ENCODE results near the gene IFI6. TPM values are rescaled to one million over a fixed set of nuclear protein-coding genes. Genes with fewer than 3 reads are reported as not detected.

The IFI6 gene
- total RNA-seq, 1 experiment from 2014 or later, result 14.8 TPM

DNA sequence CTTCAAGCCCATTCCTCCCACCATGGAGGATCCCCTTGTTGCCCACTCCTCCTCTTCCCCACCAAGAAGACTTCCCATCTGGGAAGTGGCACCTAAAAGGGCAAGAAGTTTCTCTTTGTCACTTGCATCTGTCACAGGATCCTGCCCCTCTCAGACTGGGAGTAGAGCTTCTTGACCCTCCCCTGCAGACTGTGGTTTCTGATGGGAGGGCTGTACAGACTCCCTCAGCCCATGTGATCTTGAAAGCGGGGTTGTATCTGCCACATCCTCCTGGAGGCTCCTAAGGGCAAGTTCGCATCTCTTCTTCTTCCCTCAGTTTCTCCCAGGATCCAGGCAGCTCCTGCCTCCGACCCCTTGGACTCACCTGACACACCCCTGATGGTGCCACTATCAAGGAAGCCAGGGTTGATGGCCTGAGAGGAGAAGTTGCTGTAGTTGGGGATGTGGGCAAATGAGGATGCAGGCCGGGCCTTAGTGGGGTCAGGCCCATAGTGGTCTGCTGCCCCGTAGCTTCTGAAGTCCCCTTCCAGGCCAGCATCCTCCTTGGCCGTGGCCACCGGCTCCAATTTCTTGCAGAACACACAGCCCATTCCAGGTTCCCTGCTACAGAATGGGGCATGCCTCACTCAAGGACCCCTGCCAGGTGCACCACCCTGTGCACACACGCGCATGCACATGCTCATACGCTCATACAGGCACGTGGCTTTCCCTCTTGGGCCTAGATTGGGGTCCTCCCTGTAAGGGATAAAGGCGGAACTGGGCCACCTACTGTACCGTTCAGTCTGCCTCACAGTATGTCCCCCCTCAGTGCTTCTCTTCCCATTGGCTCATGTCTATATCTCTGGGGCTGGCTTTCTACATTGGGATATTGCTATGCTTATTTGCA, 48.4 kb downstream of the IFI6 start:
- H3K79me2 ChIP-seq (ENCODE audit: insufficient read depth, low read length), result no peaks in the 10 kb centered on the region
- H3K9me2 ChIP-seq (ENCODE audit: insufficient read depth), result no peaks in the 10 kb centered on the region
- H3K36me3 ChIP-seq (ENCODE audit: control insufficient read depth in 1 of 2, insufficient read depth in 2 of 2, low read length in 2 of 2), result no peaks in the 10 kb centered on the region
- ChIA-PET CTCF (no interaction called here), RAD21 (ENCODE audit: low non-redundant PET in 1 of 2, low total read pairs in 2 of 2, uncharacterized antibody in 2 of 2, unreplicated experiment in 2 of 2) (no interaction called here), POLR2A (no interaction called here)
- no peak for DNase-seq (ENCODE audit: low read depth, low spot score)
- no peaks in the 10 kb centered on the region for H4K20me1 ChIP-seq (ENCODE audit: insufficient read depth)
- no peaks in the 10 kb centered on the region for H3K9me3 ChIP-seq (ENCODE audit: control insufficient read depth in 1 of 2, insufficient read depth in 1 of 2, low read depth in 1 of 2, low read length in 2 of 2)
- H3K4me2 ChIP-seq (ENCODE audit: low read length), result no peak overlapping the region
- H3K4me1 ChIP-seq (ENCODE audit: control insufficient read depth in 1 of 2, insufficient read depth in 2 of 2, low read length in 2 of 2), result peaks cover 0 to 8% of the 10 kb centered on the region in 2 experiments; a peak in 2 of 4 replicates
- no peak overlapping the region for H3K9ac ChIP-seq (ENCODE audit: low read length)
- no peak overlapping the region for H3K4me3 ChIP-seq (replicated peaks in 1 of 2; ENCODE audit: low read depth in 1 of 2, low read length in 2 of 2)
- intact Hi-C loops (cut with micrococcal nuclease), result no loop called here
- H2AFZ ChIP-seq (ENCODE audit: low read depth, low read length, poor library complexity, severe bottlenecking), result no peak overlapping the region
- ATAC-seq, result no peak
- TF ChIP-seq SRF (IDR thresholded peaks at IDR 0.05; ENCODE audit: low read depth) (no peak), CBX3 (IDR thresholded peaks at IDR 0.05; ENCODE audit: low read depth) (no peak)
- TF ChIP-seq, protein P1, sequence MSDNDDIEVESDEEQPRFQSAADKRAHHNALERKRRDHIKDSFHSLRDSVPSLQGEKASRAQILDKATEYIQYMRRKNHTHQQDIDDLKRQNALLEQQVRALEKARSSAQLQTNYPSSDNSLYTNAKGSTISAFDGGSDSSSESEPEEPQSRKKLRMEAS (IDR thresholded peaks at IDR 0.05), result no peak
- no TSS peak for BruUV-seq (replicated peaks)
- no peak overlapping the region for H3K27ac ChIP-seq (ENCODE audit: low read depth, low read length)
- no peaks in the 10 kb centered on the region for H3K27me3 ChIP-seq (ENCODE audit: insufficient read depth, low read length)

DNA sequence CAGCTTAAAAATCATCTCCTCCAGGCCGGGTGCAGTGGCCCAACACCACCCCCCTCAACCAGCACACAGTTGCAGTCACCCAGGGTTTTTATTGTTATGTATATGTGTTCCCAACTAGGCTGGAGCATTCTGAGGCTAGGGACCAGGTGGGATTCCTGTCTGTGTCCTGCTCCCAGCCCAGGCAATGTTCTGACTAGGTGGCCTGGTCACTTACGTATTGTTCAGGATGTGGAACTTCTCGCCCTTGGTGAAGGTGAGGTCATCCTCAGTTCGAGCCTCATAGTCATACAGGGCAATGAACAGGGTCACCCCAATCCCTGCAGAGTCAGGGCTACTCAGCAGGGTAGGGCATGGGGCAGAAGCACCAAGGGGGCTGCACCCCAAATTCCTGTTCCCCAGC, 49.2 kb downstream of the IFI6 start:
- no peak overlapping the region for H2AFZ ChIP-seq (ENCODE audit: low read depth, low read length, poor library complexity, severe bottlenecking)
- no peaks in the 10 kb centered on the region for H3K79me2 ChIP-seq (ENCODE audit: insufficient read depth, low read length)
- ChIA-PET POLR2A (no interaction called here), CTCF (no interaction called here), RAD21 (ENCODE audit: low non-redundant PET in 1 of 2, low total read pairs in 2 of 2, uncharacterized antibody in 2 of 2, unreplicated experiment in 2 of 2) (no interaction called here)
- H3K9me2 ChIP-seq (ENCODE audit: insufficient read depth), result no peaks in the 10 kb centered on the region
- intact Hi-C loops (cut with micrococcal nuclease), result no loop called here
- no peak overlapping the region for H3K9ac ChIP-seq (ENCODE audit: low read length)
- no peak for ATAC-seq
- no peaks in the 10 kb centered on the region for H4K20me1 ChIP-seq (ENCODE audit: insufficient read depth)
- no peaks in the 10 kb centered on the region for H3K27me3 ChIP-seq (ENCODE audit: insufficient read depth, low read length)
- no peak overlapping the region for H3K4me3 ChIP-seq (replicated peaks in 1 of 2; ENCODE audit: low read depth in 1 of 2, low read length in 2 of 2)
- H3K36me3 ChIP-seq (ENCODE audit: control insufficient read depth in 1 of 2, insufficient read depth in 2 of 2, low read length in 2 of 2), result no peaks in the 10 kb centered on the region
- H3K27ac ChIP-seq (ENCODE audit: low read depth, low read length), result no peak overlapping the region
- no peaks in the 10 kb centered on the region for H3K9me3 ChIP-seq (ENCODE audit: control insufficient read depth in 1 of 2, insufficient read depth in 1 of 2, low read depth in 1 of 2, low read length in 2 of 2)
- H3K4me1 ChIP-seq (ENCODE audit: control insufficient read depth in 1 of 2, insufficient read depth in 2 of 2, low read length in 2 of 2), result peaks cover 0 to 8% of the 10 kb centered on the region in 2 experiments; a peak in 2 of 4 replicates
- DNase-seq (ENCODE audit: low read depth, low spot score), result no peak
- BruUV-seq (replicated peaks), result no TSS peak
- H3K4me2 ChIP-seq (ENCODE audit: low read length), result no peak overlapping the region
- TF ChIP-seq POLR2A (IDR thresholded peaks at IDR 0.05; ENCODE audit: borderline replicate concordance, extremely low read depth, insufficient read depth, insufficient read length), result no peak
- no peak for TF ChIP-seq SIN3A (IDR thresholded peaks at IDR 0.05; ENCODE audit: low read depth)
- TF ChIP-seq, protein P1 (IDR thresholded peaks at IDR 0.05), result no peak
- no peak for TF ChIP-seq ZNF274 (IDR thresholded peaks at IDR 0.05; ENCODE audit: low read depth, low read length)
- TF ChIP-seq, protein P2, sequence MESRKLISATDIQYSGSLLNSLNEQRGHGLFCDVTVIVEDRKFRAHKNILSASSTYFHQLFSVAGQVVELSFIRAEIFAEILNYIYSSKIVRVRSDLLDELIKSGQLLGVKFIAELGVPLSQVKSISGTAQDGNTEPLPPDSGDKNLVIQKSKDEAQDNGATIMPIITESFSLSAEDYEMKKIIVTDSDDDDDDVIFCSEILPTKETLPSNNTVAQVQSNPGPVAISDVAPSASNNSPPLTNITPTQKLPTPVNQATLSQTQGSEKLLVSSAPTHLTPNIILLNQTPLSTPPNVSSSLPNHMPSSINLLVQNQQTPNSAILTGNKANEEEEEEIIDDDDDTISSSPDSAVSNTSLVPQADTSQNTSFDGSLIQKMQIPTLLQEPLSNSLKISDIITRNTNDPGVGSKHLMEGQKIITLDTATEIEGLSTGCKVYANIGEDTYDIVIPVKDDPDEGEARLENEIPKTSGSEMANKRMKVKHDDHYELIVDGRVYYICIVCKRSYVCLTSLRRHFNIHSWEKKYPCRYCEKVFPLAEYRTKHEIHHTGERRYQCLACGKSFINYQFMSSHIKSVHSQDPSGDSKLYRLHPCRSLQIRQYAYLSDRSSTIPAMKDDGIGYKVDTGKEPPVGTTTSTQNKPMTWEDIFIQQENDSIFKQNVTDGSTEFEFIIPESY (IDR thresholded peaks at IDR 0.05; ENCODE audit: extremely low read depth, insufficient replicate concordance, low read length), result no peak
- TF ChIP-seq POLR2AphosphoS5 (IDR thresholded peaks at IDR 0.05; ENCODE audit: low read depth, low read length), result no peak
- TF ChIP-seq, protein P3, sequence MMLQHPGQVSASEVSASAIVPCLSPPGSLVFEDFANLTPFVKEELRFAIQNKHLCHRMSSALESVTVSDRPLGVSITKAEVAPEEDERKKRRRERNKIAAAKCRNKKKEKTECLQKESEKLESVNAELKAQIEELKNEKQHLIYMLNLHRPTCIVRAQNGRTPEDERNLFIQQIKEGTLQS (IDR thresholded peaks at IDR 0.05), result no peak
- TF ChIP-seq RAD21 (IDR thresholded peaks at IDR 0.05; ENCODE audit: low read depth), result no peak
- no peak for TF ChIP-seq JUND (IDR thresholded peaks at IDR 0.05)
- TF ChIP-seq, protein P4, sequence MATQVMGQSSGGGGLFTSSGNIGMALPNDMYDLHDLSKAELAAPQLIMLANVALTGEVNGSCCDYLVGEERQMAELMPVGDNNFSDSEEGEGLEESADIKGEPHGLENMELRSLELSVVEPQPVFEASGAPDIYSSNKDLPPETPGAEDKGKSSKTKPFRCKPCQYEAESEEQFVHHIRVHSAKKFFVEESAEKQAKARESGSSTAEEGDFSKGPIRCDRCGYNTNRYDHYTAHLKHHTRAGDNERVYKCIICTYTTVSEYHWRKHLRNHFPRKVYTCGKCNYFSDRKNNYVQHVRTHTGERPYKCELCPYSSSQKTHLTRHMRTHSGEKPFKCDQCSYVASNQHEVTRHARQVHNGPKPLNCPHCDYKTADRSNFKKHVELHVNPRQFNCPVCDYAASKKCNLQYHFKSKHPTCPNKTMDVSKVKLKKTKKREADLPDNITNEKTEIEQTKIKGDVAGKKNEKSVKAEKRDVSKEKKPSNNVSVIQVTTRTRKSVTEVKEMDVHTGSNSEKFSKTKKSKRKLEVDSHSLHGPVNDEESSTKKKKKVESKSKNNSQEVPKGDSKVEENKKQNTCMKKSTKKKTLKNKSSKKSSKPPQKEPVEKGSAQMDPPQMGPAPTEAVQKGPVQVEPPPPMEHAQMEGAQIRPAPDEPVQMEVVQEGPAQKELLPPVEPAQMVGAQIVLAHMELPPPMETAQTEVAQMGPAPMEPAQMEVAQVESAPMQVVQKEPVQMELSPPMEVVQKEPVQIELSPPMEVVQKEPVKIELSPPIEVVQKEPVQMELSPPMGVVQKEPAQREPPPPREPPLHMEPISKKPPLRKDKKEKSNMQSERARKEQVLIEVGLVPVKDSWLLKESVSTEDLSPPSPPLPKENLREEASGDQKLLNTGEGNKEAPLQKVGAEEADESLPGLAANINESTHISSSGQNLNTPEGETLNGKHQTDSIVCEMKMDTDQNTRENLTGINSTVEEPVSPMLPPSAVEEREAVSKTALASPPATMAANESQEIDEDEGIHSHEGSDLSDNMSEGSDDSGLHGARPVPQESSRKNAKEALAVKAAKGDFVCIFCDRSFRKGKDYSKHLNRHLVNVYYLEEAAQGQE (IDR thresholded peaks at IDR 0.05; ENCODE audit: low read depth), result no peak
- no peak for TF ChIP-seq FOSL1 (IDR thresholded peaks at IDR 0.05; ENCODE audit: low read depth)
- TF ChIP-seq SP1 (IDR thresholded peaks at IDR 0.05; ENCODE audit: low read depth), result no peak

All from HCT116 (cell line).